Measurements from ENCODE around the gene ACOX2.

The ACOX2 gene

DNA sequence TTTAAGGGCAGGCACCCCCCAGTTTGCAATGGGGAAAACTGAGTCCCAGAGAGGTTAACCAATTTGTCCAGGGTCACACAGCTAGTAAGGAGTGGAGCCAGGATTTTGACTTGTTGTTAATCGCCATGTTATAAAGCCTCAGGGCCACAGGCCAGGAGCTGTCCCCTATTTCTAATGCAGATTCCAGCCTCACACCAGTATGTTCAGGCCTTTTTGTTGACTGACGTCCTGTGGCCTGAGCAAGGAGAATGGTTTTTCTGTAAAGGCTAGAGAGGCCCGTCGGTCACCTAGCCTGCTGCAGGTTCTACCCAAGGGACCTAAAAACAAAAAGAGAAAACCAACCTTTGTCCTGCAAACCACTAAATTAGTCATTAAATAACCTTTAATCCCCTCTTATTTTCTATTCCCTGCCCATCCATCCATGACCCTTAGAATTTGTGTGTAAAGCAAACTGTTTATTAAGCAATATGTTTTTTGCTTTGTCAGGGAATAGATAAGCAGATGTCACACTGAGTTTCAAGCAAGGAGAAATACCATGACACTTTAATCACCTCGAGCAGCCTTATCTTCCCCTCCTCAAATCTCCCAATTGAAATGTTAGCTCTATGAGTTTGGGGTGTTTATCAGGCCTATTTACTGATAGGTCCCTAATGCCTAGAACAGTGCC lies 14.1 kb downstream of the ACOX2 start:
- Histone ChIP-seq H3K79me2 (no peaks in the 10 kb centered on the region), H2AFZ (no peak overlapping the region), H3K36me3 (ENCODE audit: control insufficient read depth, insufficient read depth, low read length) (no peaks in the 10 kb centered on the region), H3K9me3 (ENCODE audit: control insufficient read depth, low read length) (no peaks in the 10 kb centered on the region), H3K4me2 (ENCODE audit: low read length) (no peak overlapping the region), H3K9ac (no peak overlapping the region), H3K4me3 (ENCODE audit: low read depth, low read length) (no peak overlapping the region), H3K27ac (no peak overlapping the region), H3K4me1 (peaks cover 16% of the 10 kb centered on the region), H3K27me3 (ENCODE audit: control insufficient read depth, insufficient read depth, low read length) (no peaks in the 10 kb centered on the region)
- TF ChIP-seq, protein P1, sequence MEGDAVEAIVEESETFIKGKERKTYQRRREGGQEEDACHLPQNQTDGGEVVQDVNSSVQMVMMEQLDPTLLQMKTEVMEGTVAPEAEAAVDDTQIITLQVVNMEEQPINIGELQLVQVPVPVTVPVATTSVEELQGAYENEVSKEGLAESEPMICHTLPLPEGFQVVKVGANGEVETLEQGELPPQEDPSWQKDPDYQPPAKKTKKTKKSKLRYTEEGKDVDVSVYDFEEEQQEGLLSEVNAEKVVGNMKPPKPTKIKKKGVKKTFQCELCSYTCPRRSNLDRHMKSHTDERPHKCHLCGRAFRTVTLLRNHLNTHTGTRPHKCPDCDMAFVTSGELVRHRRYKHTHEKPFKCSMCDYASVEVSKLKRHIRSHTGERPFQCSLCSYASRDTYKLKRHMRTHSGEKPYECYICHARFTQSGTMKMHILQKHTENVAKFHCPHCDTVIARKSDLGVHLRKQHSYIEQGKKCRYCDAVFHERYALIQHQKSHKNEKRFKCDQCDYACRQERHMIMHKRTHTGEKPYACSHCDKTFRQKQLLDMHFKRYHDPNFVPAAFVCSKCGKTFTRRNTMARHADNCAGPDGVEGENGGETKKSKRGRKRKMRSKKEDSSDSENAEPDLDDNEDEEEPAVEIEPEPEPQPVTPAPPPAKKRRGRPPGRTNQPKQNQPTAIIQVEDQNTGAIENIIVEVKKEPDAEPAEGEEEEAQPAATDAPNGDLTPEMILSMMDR (IDR thresholded peaks at IDR 0.05), result no peak

DNA sequence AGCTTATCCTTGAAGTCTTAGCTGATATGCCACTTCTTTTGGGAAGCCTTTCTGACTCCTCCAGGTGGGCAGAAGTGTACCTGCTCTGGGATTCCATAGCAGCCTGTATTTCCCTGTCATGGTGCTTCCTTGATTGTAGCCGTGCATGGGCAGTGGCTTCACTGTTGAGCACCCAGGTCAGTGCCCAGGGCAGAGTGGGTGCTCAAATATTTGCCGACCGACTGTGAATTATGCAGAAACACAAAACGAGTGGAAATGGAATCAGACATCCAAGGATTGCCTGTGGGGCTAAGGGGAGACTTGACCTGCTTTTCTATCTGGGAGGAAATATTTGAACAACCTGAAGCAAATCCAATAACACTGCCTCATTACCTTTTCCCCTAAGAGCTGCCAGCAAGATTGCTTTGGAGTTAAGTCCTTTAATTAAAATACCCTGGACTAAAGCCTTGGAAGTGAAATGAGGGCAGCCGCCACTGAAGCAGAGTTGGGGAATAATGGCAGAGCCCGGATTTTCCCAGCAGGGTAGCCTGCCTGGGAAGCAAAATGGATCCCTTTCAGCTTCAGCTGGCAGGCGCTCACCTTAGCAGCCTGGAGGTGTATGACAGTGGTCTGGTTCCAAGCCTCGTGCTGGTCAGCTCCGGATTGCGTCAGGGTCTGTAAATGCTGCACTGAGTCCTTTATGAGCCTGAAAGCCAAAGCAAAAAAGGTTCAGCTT lies 14.9 kb downstream of the ACOX2 start:
- H3K27ac ChIP-seq, result no peak overlapping the region
- no peaks in the 10 kb centered on the region for H3K79me2 ChIP-seq
- H2AFZ ChIP-seq, result no peak overlapping the region
- H3K4me3 ChIP-seq (ENCODE audit: low read depth, low read length), result no peak overlapping the region
- no peaks in the 10 kb centered on the region for H3K27me3 ChIP-seq (ENCODE audit: control insufficient read depth, insufficient read depth, low read length)
- H3K9ac ChIP-seq, result no peak overlapping the region
- no peaks in the 10 kb centered on the region for H3K36me3 ChIP-seq (ENCODE audit: control insufficient read depth, insufficient read depth, low read length)
- H3K9me3 ChIP-seq (ENCODE audit: control insufficient read depth, low read length), result no peaks in the 10 kb centered on the region
- H3K4me2 ChIP-seq (ENCODE audit: low read length), result no peak overlapping the region
- TF ChIP-seq, protein P1 (IDR thresholded peaks at IDR 0.05), result no peak
- H3K4me1 ChIP-seq, result peaks cover 16% of the 10 kb centered on the region

DNA sequence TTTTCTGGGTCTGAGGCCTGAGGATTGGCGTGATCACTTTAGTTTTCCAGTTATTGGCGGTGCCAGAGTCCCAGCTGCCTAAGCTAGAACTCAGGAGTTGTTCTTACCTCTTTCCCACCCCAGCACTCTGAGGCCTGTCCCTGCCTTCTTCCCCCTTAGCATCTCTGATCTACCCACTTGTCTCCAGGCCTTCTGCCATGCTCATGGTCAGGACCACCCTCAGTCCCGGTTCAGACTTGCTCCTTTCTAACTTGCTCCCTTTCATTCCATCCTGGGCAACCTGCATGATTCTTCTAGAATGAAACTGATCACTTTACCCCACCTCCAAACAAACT lies 15.7 kb downstream of the ACOX2 start:
- Histone ChIP-seq H2AFZ (no peak overlapping the region), H3K9ac (no peak overlapping the region), H3K4me3 (ENCODE audit: low read depth, low read length) (no peak overlapping the region), H3K27ac (no peak overlapping the region), H3K27me3 (ENCODE audit: control insufficient read depth, insufficient read depth, low read length) (no peaks in the 10 kb centered on the region), H3K4me1 (peaks cover 16% of the 10 kb centered on the region), H3K4me2 (ENCODE audit: low read length) (no peak overlapping the region), H3K79me2 (no peaks in the 10 kb centered on the region), H3K9me3 (ENCODE audit: control insufficient read depth, low read length) (no peaks in the 10 kb centered on the region), H3K36me3 (ENCODE audit: control insufficient read depth, insufficient read depth, low read length) (no peaks in the 10 kb centered on the region)
- TF ChIP-seq, protein P1 (IDR thresholded peaks at IDR 0.05), result no peak

DNA sequence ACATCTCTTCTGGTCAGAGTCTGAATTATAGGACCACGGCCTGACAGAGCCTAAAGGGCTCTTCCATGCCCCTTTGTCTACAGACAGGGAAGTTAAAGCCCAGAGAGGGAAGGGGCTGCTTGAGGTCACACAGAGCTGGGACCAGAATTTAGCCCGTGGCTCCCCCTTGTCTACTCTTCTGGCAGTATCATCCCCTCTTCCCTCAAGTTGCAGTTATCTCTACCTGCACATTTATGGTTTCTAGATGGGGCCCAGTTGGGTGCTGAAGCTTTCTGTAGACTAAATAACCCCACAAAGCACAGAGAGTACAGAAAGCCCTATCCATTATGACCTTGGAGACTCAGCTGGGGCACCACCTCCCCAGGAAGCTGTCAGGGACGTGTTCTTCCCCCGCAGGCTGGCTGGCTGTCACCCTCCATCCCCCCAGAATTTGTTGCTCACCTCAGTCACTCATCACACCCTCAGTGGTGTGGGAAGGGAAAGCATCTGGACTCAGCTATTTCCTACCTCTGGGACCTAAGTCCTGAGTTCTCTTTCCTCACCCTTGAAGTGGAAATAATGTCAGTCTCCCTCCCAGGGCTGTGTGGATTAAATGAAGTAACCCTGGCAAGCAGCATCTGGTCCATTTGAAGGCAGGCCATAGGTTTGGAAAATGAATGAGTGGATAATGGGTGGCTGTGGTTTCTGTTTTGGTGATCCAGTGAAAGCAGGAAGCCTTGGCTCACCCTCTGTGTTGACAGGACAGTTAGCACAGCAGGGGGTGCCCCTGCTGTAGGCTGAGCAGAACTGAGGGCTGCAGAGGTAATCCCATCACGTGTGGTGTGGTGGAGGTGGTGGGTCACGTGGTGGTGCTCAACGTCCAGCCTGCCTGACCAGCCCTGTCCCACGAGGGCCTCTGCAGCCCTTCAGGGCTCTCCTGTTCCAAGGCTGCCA lies 16.3 kb downstream of the ACOX2 start:
- no peaks in the 10 kb centered on the region for H3K79me2 ChIP-seq
- no peak overlapping the region for H3K27ac ChIP-seq
- H3K9ac ChIP-seq, result no peak overlapping the region
- H3K27me3 ChIP-seq (ENCODE audit: control insufficient read depth, insufficient read depth, low read length), result no peaks in the 10 kb centered on the region
- H3K36me3 ChIP-seq (ENCODE audit: control insufficient read depth, insufficient read depth, low read length), result no peaks in the 10 kb centered on the region
- TF ChIP-seq, protein P1 (IDR thresholded peaks at IDR 0.05), result no peak
- no peak overlapping the region for H2AFZ ChIP-seq
- H3K4me2 ChIP-seq (ENCODE audit: low read length), result no peak overlapping the region
- no peaks in the 10 kb centered on the region for H3K9me3 ChIP-seq (ENCODE audit: control insufficient read depth, low read length)
- H3K4me3 ChIP-seq (ENCODE audit: low read depth, low read length), result no peak overlapping the region
- peaks cover 16% of the 10 kb centered on the region for H3K4me1 ChIP-seq

Data from parathyroid adenoma (tissue), 2 donors.